HepG2 (cell line): ENCODE results near the gene RNF213. TPM values are rescaled to one million over a fixed set of nuclear protein-coding genes. Genes with fewer than 3 reads are reported as not detected.

Source experiments
- CSRNP1 ChIP-seq: sonication (generic); formaldehyde crosslinking; IDR thresholded peaks from 2 replicates; pipeline ENCODE4 v1.8.1; 2023; ENCODE audit warnings: mild to moderate bottlenecking, missing genetic modification reagents
- DBP ChIP-seq: sonication (generic); formaldehyde crosslinking; IDR thresholded peaks from 2 replicates; pipeline ENCODE4 v1.4.0; 2020; ENCODE audit warnings: missing genetic modification reagents; ENCODE audit errors: not compliant biosample characterization
- ELF1 ChIP-seq: sonication (generic); formaldehyde crosslinking; IDR thresholded peaks from 2 replicates; pipeline ENCODE4 v1.4.0; 2020; ENCODE audit warnings: missing genetic modification reagents
- FOXA1 ChIP-seq, 2 experiments: fragments of 450-650 bp in 1 of 2; sonication (generic) in 1 of 2; formaldehyde crosslinking in 1 of 2; IDR thresholded peaks; 2 replicates each; pipeline versions ENCODE4 v1.4.0 to v1.6.1; 2016 to 2020; ENCODE audit warnings: missing genetic modification reagents in 1 of 2
- ISL2 ChIP-seq: sonication (generic); formaldehyde crosslinking; IDR thresholded peaks from 2 replicates; pipeline ENCODE4 v1.5.0; 2020; ENCODE audit warnings: missing genetic modification reagents
- ISX ChIP-seq: sonication (generic); formaldehyde crosslinking; conservative IDR thresholded peaks from 2 replicates; pipeline ENCODE4 v1.5.0; 2020; ENCODE audit warnings: missing genetic modification reagents
- KDM1A ChIP-seq: IDR thresholded peaks from 2 replicates; pipeline ENCODE4 v1.6.1; 2016; ENCODE audit warnings: missing compliant biosample characterization
- POLR2G ChIP-seq: fragments of 200-400 bp; formaldehyde crosslinking; IDR thresholded peaks from 2 replicates; pipeline ENCODE4 v1.6.1; 2018; ENCODE audit warnings: mild to moderate bottlenecking, low read depth, low read length, moderate library complexity
- RFXANK ChIP-seq: IDR thresholded peaks from 2 replicates; pipeline ENCODE4 v1.6.1; 2016
- USF2 ChIP-seq, 2 experiments: sonication (generic) in 1 of 2; formaldehyde crosslinking in 1 of 2; IDR thresholded peaks; 2 replicates each; pipeline versions ENCODE4 v1.5.1 to v1.6.1; 2011 to 2020; ENCODE audit warnings: borderline replicate concordance in 1 of 2, low read depth in 1 of 2, low read length in 1 of 2, mild to moderate bottlenecking in 1 of 2, missing genetic modification reagents in 1 of 2, moderate library complexity in 1 of 2
- ZBTB37 ChIP-seq: sonication (generic); formaldehyde crosslinking; IDR thresholded peaks from 2 replicates; pipeline ENCODE4 v1.4.0; 2020; ENCODE audit warnings: mild to moderate bottlenecking, missing genetic modification reagents
- ZFX ChIP-seq: sonication (generic); formaldehyde crosslinking; IDR thresholded peaks from 2 replicates; pipeline ENCODE4 v1.4.0; 2020; ENCODE audit warnings: mild to moderate bottlenecking, low read depth, missing genetic modification reagents, moderate library complexity
- ZNF138 ChIP-seq: sonication (generic); formaldehyde crosslinking; IDR thresholded peaks from 2 replicates; pipeline ENCODE4 v1.5.0; 2020; ENCODE audit warnings: mild to moderate bottlenecking, low read depth, missing genetic modification reagents
- ZNF232 ChIP-seq: sonication (generic); formaldehyde crosslinking; IDR thresholded peaks from 2 replicates; pipeline ENCODE4 v1.4.0; 2020; ENCODE audit warnings: missing genetic modification reagents, borderline replicate concordance
- ZNF430 ChIP-seq: sonication (generic); formaldehyde crosslinking; IDR thresholded peaks from 2 replicates; pipeline ENCODE4 v1.9.0; 2021; ENCODE audit warnings: mild to moderate bottlenecking, missing genetic modification reagents
- ZNF44 ChIP-seq: sonication (generic); formaldehyde crosslinking; IDR thresholded peaks from 2 replicates; pipeline ENCODE4 v1.5.1; 2020; ENCODE audit warnings: mild to moderate bottlenecking, missing genetic modification reagents
- ZNF710 ChIP-seq: sonication (generic); formaldehyde crosslinking; IDR thresholded peaks from 2 replicates; pipeline ENCODE4 v1.5.0; 2020; ENCODE audit warnings: mild to moderate bottlenecking, missing genetic modification reagents, borderline replicate concordance
- ZNF747 ChIP-seq: sonication (generic); formaldehyde crosslinking; IDR thresholded peaks from 2 replicates; pipeline ENCODE4 v1.8.1; 2023; ENCODE audit warnings: missing genetic modification reagents, mild to moderate bottlenecking, borderline replicate concordance
- ZNF780A ChIP-seq: sonication (generic); formaldehyde crosslinking; IDR thresholded peaks from 2 replicates; pipeline ENCODE4 v1.8.0; 2022; ENCODE audit warnings: mild to moderate bottlenecking, missing genetic modification reagents, moderate library complexity
- polyA plus RNA-seq, 8 experiments: library from polyadenylated mRNA; depleted of rRNA in 3 of 8; stranded (reverse) in 7 of 8; unstranded in 1 of 8; fragments of >200 nt; fragmentation: Illumina TruSeq in 4 of 8; extraction: Trizol in 4 of 8; gene quantifications; 2 replicates each; pipeline versions ENCODE4 v1.2.1 to v1.2.3, GENCODE V29; 2011 to 2016; ENCODE audit warnings: low read depth in 4 of 8, missing spikeins in 1 of 8, mixed read lengths in 1 of 8; ENCODE audit not compliant: insufficient read depth in 1 of 8
- total RNA-seq, 5 experiments: library from RNA; depleted of rRNA; stranded (reverse); fragments of >200 nt; fragmentation: Illumina TruSeq; extraction: Trizol; gene quantifications; 2 replicates each; pipeline ENCODE4 v1.2.3, GENCODE V29; 2016; ENCODE audit warnings: low read depth in 1 of 5

The RNF213 gene
- total and polyA plus RNA-seq, 2 of the 13 experiments (the other 11 are each of a cell fraction or from before 2014, with no cell fraction given), result 38.6 to 38.7 TPM

GRCh38 chr17:80263253-80264204 lies 2.9 kb downstream of the RNF213 start (continued):
- peak; percentile 30; the same call in 1 of the 2 replicates for TF ChIP-seq ZNF710 (CRISPR knock-in tag)
- peak; percentile 72 for TF ChIP-seq ZFX (CRISPR knock-in tag)
- TF ChIP-seq KDM1A (CRISPR knock-in tag), result 0 out of 2 replicates have a peak, but pooled peaks have one; percentile 74
- peak; percentile 30; the same call in 1 of the 2 replicates for TF ChIP-seq ISL2 (CRISPR knock-in tag)
- TF ChIP-seq CSRNP1, result no peak
- TF ChIP-seq DBP (CRISPR knock-in tag), result no peak
- TF ChIP-seq ZNF232 (CRISPR knock-in tag), result peak; percentile 40; the same call in 1 of the 2 replicates
- TF ChIP-seq RFXANK, result no peak
- TF ChIP-seq USF2 (IDR thresholded peaks at IDR 0.05; ENCODE audit: low read depth, low read length), result peak; percentile 99
- peak; percentile 97; the same call in 1 of the 2 replicates for TF ChIP-seq USF2 (CRISPR knock-in tag; IDR thresholded peaks at IDR 0.05; ENCODE audit: borderline replicate concordance)
- peak; percentile 20; the same call in 1 of the 2 replicates for TF ChIP-seq ZNF747 (CRISPR knock-in tag)
- no peak; the same call in 1 of the 2 replicates for TF ChIP-seq ELF1
- TF ChIP-seq ISX (CRISPR knock-in tag), result no peak
- no peak for TF ChIP-seq ZBTB37 (CRISPR knock-in tag)
- TF ChIP-seq ZNF780A (CRISPR knock-in tag), result no peak
- TF ChIP-seq ZNF44 (CRISPR knock-in tag), result 0 out of 2 replicates have a peak, but pooled peaks have one; percentile 81
- TF ChIP-seq FOXA1 (IDR thresholded peaks at IDR 0.05), result no peak
- peak; percentile 17; the same call in 1 of the 2 replicates for TF ChIP-seq FOXA1 (CRISPR knock-in tag; IDR thresholded peaks at IDR 0.05)
- TF ChIP-seq ZNF430 (CRISPR knock-in tag), result peak; percentile 87
- peak; percentile 99 for TF ChIP-seq POLR2G
- no peak for TF ChIP-seq ZNF138 (CRISPR knock-in tag)
